Measurements from ENCODE around the gene LOXL1.

GRCh38 chr15:73990250-73991005, 64.2 kb downstream of the LOXL1 start:
- no peak for TF ChIP-seq CTCF (IDR thresholded peaks at IDR 0.05)
- no peak for TF ChIP-seq POLR2A (IDR thresholded peaks at IDR 0.05)
- TF ChIP-seq POLR2AphosphoS5 (IDR thresholded peaks at IDR 0.05), result no peak

All from prostate gland (tissue), 2 donors.